Liver (tissue), 9 donors: ENCODE measurements around the gene ARR3. TPM values are rescaled to one million over a fixed set of nuclear protein-coding genes. Genes with fewer than 3 reads are reported as not detected.
A peak's percentile ranks its signal among the peaks of the same experiment; 100 is the strongest.

ENCODE experiments used
- DNase-seq: peaks from one replicate; pipeline ENCODE4 v3.0.0-alpha.2; 2017; ENCODE audit warnings: low spot score
- H3K27ac ChIP-seq, 2 donors: one replicate each; pipeline ENCODE4 v1.7.0; 2013; ENCODE audit warnings: inconsistent platforms in 2 of 2, low read length in 2 of 2, control low read depth in 1 of 2, low read depth in 1 of 2, mild to moderate bottlenecking in 1 of 2
- H3K27me3 ChIP-seq, 4 donors: one replicate each; pipeline versions ENCODE4 v1.6.1 to v1.7.0; 2013; ENCODE audit warnings: low read length in 3 of 4, inconsistent platforms in 1 of 4, mild to moderate bottlenecking in 1 of 4, moderate library complexity in 1 of 4; ENCODE audit not compliant: control insufficient read depth in 4 of 4, insufficient read depth in 4 of 4
- H3K36me3 ChIP-seq, 4 donors: one replicate each; pipeline versions ENCODE4 v1.6.1 to v1.7.0; 2013; ENCODE audit warnings: low read length in 3 of 4, mild to moderate bottlenecking in 3 of 4, low read depth in 1 of 4, moderate library complexity in 1 of 4; ENCODE audit not compliant: control insufficient read depth in 4 of 4, insufficient read depth in 3 of 4
- H3K4me1 ChIP-seq, 4 donors: one replicate each; pipeline versions ENCODE4 v1.6.1 to v1.7.0; 2013; ENCODE audit warnings: low read length in 3 of 4, mild to moderate bottlenecking in 3 of 4, moderate library complexity in 1 of 4; ENCODE audit not compliant: control insufficient read depth in 4 of 4, insufficient read depth in 4 of 4
- H3K4me3 ChIP-seq, 3 donors: one replicate each; pipeline versions ENCODE4 v1.6.1 to v1.7.0; 2013; ENCODE audit warnings: low read length in 3 of 3, control low read depth in 1 of 3, low read depth in 1 of 3, mild to moderate bottlenecking in 1 of 3
- H3K9ac ChIP-seq, 2 donors: one replicate each; pipeline ENCODE4 v1.7.0; 2013; ENCODE audit warnings: low read length in 2 of 2, mild to moderate bottlenecking in 2 of 2, moderate library complexity in 2 of 2, control low read depth in 1 of 2, low read depth in 1 of 2
- H3K9me3 ChIP-seq, 4 donors: one replicate each; pipeline versions ENCODE4 v1.6.1 to v1.7.0; 2013; ENCODE audit warnings: low read length in 3 of 4; ENCODE audit not compliant: control insufficient read depth in 4 of 4
- ATF3 ChIP-seq: IDR thresholded peaks from 2 replicates; pipeline ENCODE4 v1.6.1; 2016; ENCODE audit warnings: antibody characterized with exemption
- EGR1 ChIP-seq, 2 donors: IDR thresholded peaks; 2 replicates each; pipeline ENCODE4 v1.6.1; 2016 to 2018; ENCODE audit warnings: antibody characterized with exemption in 2 of 2, low read depth in 2 of 2
- FOXA1 ChIP-seq: IDR thresholded peaks from 2 replicates; pipeline ENCODE4 v1.6.1; 2016; ENCODE audit warnings: antibody characterized with exemption
- FOXA2 ChIP-seq: IDR thresholded peaks from 2 replicates; pipeline ENCODE4 v1.6.1; 2016; ENCODE audit warnings: antibody characterized with exemption
- GABPA ChIP-seq, 2 donors: IDR thresholded peaks in 1 of 2; conservative IDR thresholded peaks in 1 of 2; 2 replicates each; pipeline ENCODE4 v1.6.1; 2016; ENCODE audit warnings: antibody characterized with exemption in 2 of 2, mild to moderate bottlenecking in 1 of 2, moderate library complexity in 1 of 2
- HNF4A ChIP-seq, 2 donors: conservative IDR thresholded peaks; 2 replicates each; pipeline ENCODE4 v1.6.1; 2016; ENCODE audit warnings: antibody characterized with exemption in 2 of 2, mild to moderate bottlenecking in 2 of 2
- HNF4G ChIP-seq: IDR thresholded peaks from 2 replicates; pipeline ENCODE4 v1.6.1; 2016; ENCODE audit warnings: antibody characterized with exemption
- JUND ChIP-seq, 2 donors: IDR thresholded peaks; 2 replicates each; pipeline ENCODE4 v1.6.1; 2016; ENCODE audit warnings: antibody characterized with exemption in 2 of 2
- MAX ChIP-seq: IDR thresholded peaks from 2 replicates; pipeline ENCODE4 v1.6.1; 2016; ENCODE audit warnings: antibody characterized with exemption
- NR2F2 ChIP-seq: IDR thresholded peaks from 2 replicates; pipeline ENCODE4 v1.6.1; 2016; ENCODE audit warnings: antibody characterized with exemption
- RAD21 ChIP-seq, 2 donors: IDR thresholded peaks; 2 replicates each; pipeline ENCODE4 v1.6.1; 2016; ENCODE audit warnings: antibody characterized with exemption in 2 of 2, mild to moderate bottlenecking in 2 of 2
- RXRA ChIP-seq, 2 donors: IDR thresholded peaks; 2 replicates each; pipeline ENCODE4 v1.6.1; 2017 to 2018; ENCODE audit warnings: antibody characterized with exemption in 2 of 2, mild to moderate bottlenecking in 1 of 2
- SP1 ChIP-seq: IDR thresholded peaks from 2 replicates; pipeline ENCODE4 v1.6.1; 2018; ENCODE audit warnings: antibody characterized with exemption, mild to moderate bottlenecking
- TAF1 ChIP-seq: conservative IDR thresholded peaks from 2 replicates; pipeline ENCODE4 v1.6.1; 2016; ENCODE audit warnings: antibody characterized with exemption, mild to moderate bottlenecking
- YY1 ChIP-seq: IDR thresholded peaks from 2 replicates; pipeline ENCODE4 v1.6.1; 2016; ENCODE audit warnings: antibody characterized with exemption, mild to moderate bottlenecking
- ZBTB33 ChIP-seq: IDR thresholded peaks from 2 replicates; pipeline ENCODE4 v1.6.1; 2016; ENCODE audit warnings: antibody characterized with exemption
- WGBS: extraction: QIAGEN DNeasy Blood & Tissue Kit; methylation state at CpG from one replicate; pipeline ENCODE4 v1.1.7; 2013; 5-methylcytosine and 5-hydroxymethylcytosine counted together
- polyA plus RNA-seq, 2 donors: library from polyadenylated mRNA; stranded (reverse) in 1 of 2; unstranded in 1 of 2; fragments of 200-250 nt in 1 of 2; fragments of >200 nt in 1 of 2; fragmentation: Nextera tagmentation in 1 of 2; extraction: Ambion mirVana in 1 of 2; gene quantifications; one replicate each; pipeline versions ENCODE4 v1.2.1 to v1.2.3, GENCODE V29; 2013 to 2015
- total RNA-seq, 2 donors: library from RNA; depleted of rRNA; stranded (reverse); fragments of >200 nt; gene quantifications; one replicate each; pipeline ENCODE4 v1.2.3, GENCODE V29; 2014
- TF ChIP-seq, protein P1 (sequence below): IDR thresholded peaks from 2 replicates; pipeline ENCODE4 v1.6.1; 2016; ENCODE audit warnings: antibody characterized with exemption, mild to moderate bottlenecking
- donor health status: healthy.
- donor health status: healthy.
- donor health status: healthy.
- donor health status: healthy.
- donor health status: healthy.

The ARR3 gene
- total and polyA plus RNA-seq, 4 donors = not detected

GRCh38 chrX:70289168-70289792 lies 21.1 kb downstream of the ARR3 start:
- no peak for DNase-seq
- Histone ChIP-seq H3K27ac (peak overlapping the region in 1 of 2 donors; percentile 32), H3K4me1 (peaks cover 0 to 14% (median 12%) of the 10 kb centered on the region in 4 donors), H3K9me3 (no peaks in the 10 kb centered on the region), H3K4me3 (peak overlapping the region; percentile 60 to 90 (median 75)), H3K9ac (peak overlapping the region in 1 of 2 donors; percentile 63), H3K27me3 (no peaks in the 10 kb centered on the region), H3K36me3 (peaks cover 0 to 8% (median 2%) of the 10 kb centered on the region in 4 donors)
- 34% methylated on average over 11 of the region's 11 CpGs for WGBS
- TF ChIP-seq HNF4A (conservative IDR thresholded peaks at IDR 0.05) (no peak), HNF4G (no peak), ATF3 (no peak), RAD21 (IDR thresholded peaks at IDR 0.05) (no peak), TAF1 (no peak), NR2F2 (no peak), FOXA1 (no peak), EGR1 (IDR thresholded peaks at IDR 0.05; ENCODE audit: low read depth in 2 of 2) (no peak), JUND (IDR thresholded peaks at IDR 0.05) (no peak), YY1 (no peak), ZBTB33 (no peak), SP1 (no peak), GABPA (IDR thresholded peaks at IDR 0.05 in 1 of 2, conservative IDR thresholded peaks at IDR 0.05 in 1 of 2) (no peak), MAX (no peak), RXRA (IDR thresholded peaks at IDR 0.05) (no peak), FOXA2 (no peak)
- TF ChIP-seq, protein P1, sequence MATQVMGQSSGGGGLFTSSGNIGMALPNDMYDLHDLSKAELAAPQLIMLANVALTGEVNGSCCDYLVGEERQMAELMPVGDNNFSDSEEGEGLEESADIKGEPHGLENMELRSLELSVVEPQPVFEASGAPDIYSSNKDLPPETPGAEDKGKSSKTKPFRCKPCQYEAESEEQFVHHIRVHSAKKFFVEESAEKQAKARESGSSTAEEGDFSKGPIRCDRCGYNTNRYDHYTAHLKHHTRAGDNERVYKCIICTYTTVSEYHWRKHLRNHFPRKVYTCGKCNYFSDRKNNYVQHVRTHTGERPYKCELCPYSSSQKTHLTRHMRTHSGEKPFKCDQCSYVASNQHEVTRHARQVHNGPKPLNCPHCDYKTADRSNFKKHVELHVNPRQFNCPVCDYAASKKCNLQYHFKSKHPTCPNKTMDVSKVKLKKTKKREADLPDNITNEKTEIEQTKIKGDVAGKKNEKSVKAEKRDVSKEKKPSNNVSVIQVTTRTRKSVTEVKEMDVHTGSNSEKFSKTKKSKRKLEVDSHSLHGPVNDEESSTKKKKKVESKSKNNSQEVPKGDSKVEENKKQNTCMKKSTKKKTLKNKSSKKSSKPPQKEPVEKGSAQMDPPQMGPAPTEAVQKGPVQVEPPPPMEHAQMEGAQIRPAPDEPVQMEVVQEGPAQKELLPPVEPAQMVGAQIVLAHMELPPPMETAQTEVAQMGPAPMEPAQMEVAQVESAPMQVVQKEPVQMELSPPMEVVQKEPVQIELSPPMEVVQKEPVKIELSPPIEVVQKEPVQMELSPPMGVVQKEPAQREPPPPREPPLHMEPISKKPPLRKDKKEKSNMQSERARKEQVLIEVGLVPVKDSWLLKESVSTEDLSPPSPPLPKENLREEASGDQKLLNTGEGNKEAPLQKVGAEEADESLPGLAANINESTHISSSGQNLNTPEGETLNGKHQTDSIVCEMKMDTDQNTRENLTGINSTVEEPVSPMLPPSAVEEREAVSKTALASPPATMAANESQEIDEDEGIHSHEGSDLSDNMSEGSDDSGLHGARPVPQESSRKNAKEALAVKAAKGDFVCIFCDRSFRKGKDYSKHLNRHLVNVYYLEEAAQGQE = no peak
